SK-N-SH treated with all-trans-retinoic acid at 6 μM for 48 hours (cell line): ENCODE data around the gene CTSD.

ENCODE experiments used
- ATAC-seq: fragments of 200-7000 bp; cut with Tn5 transposase; 3 replicates; pipeline ENCODE4 v1.9.1; 2020; ENCODE audit warnings: mild to moderate bottlenecking, moderate library complexity
- BACH2 ChIP-seq: fragments of 250-450 bp; sonication (Bioruptor Pico); IDR thresholded peaks from 2 replicates; pipeline ENCODE4 v1.9.0; 2021; ENCODE audit warnings: mild to moderate bottlenecking, borderline replicate concordance
- CREB5 ChIP-seq: fragments of 250-450 bp; sonication (Bioruptor Pico); IDR thresholded peaks from 2 replicates; pipeline ENCODE4 v1.5.1; 2020; ENCODE audit warnings: low read depth, mild to moderate bottlenecking, moderate library complexity
- CSDC2 ChIP-seq: fragments of 250-450 bp; sonication (Bioruptor Pico); IDR thresholded peaks from 2 replicates; pipeline ENCODE4 v1.5.0; 2020; ENCODE audit warnings: mild to moderate bottlenecking, moderate library complexity
- ESRRG ChIP-seq: fragments of 250-450 bp; sonication (Bioruptor Pico); IDR thresholded peaks from 2 replicates; pipeline ENCODE4 v1.6.1; 2021; ENCODE audit warnings: mild to moderate bottlenecking
- GLIS3 ChIP-seq: fragments of 250-450 bp; sonication (Bioruptor Pico); IDR thresholded peaks from 2 replicates; pipeline ENCODE4 v1.5.0; 2020; ENCODE audit warnings: mild to moderate bottlenecking, moderate library complexity
- ISL1 ChIP-seq: fragments of 250-450 bp; sonication (Bioruptor Pico); IDR thresholded peaks from 2 replicates; pipeline ENCODE4 v2.1.2; 2022; ENCODE audit warnings: mild to moderate bottlenecking, moderate library complexity
- OSR1 ChIP-seq: fragments of 250-450 bp; sonication (Bioruptor Pico); IDR thresholded peaks from 2 replicates; pipeline ENCODE4 v1.8.0; 2022; ENCODE audit warnings: moderate library complexity, mild to moderate bottlenecking, inconsistent platforms
- POU6F1 ChIP-seq: fragments of 250-450 bp; sonication (Bioruptor Pico); IDR thresholded peaks from 2 replicates; pipeline ENCODE4 v1.8.0; 2021; ENCODE audit warnings: low read depth, mild to moderate bottlenecking, moderate library complexity, borderline replicate concordance
- PPARA ChIP-seq: fragments of 250-450 bp; sonication (Bioruptor Pico); IDR thresholded peaks from 2 replicates; pipeline ENCODE4 v1.5.0; 2020; ENCODE audit warnings: mild to moderate bottlenecking, borderline replicate concordance
- TOX ChIP-seq: fragments of 250-450 bp; sonication (Bioruptor Pico); IDR thresholded peaks from 2 replicates; pipeline ENCODE4 v1.8.0; 2021; ENCODE audit warnings: mild to moderate bottlenecking, moderate library complexity, borderline replicate concordance
- TSHZ2 ChIP-seq: fragments of 250-450 bp; sonication (Bioruptor Pico); IDR thresholded peaks from 2 replicates; pipeline ENCODE4 v1.5.0; 2020; ENCODE audit warnings: mild to moderate bottlenecking, moderate library complexity
- ZFP30 ChIP-seq: fragments of 450-650 bp; formaldehyde crosslinking; IDR thresholded peaks from 2 replicates; pipeline ENCODE4 v1.5.0; 2022; ENCODE audit warnings: mild to moderate bottlenecking, moderate library complexity
- ZNF565 ChIP-seq: fragments of 450-650 bp; formaldehyde crosslinking; conservative IDR thresholded peaks from 2 replicates; pipeline ENCODE4 v1.5.0; 2020; ENCODE audit warnings: low read depth, mild to moderate bottlenecking, moderate library complexity
- ZNF70 ChIP-seq: fragments of 450-650 bp; formaldehyde crosslinking; IDR thresholded peaks from 2 replicates; pipeline ENCODE4 v1.5.0; 2020; ENCODE audit warnings: mild to moderate bottlenecking, moderate library complexity
- ZNF8 ChIP-seq: fragments of 450-650 bp; formaldehyde crosslinking; IDR thresholded peaks from 2 replicates; pipeline ENCODE4 v1.5.0; 2020; ENCODE audit warnings: mild to moderate bottlenecking, moderate library complexity
- TF ChIP-seq, protein P1 (sequence below): fragments of 250-450 bp; sonication (Bioruptor Pico); IDR thresholded peaks from 2 replicates; pipeline ENCODE4 v1.5.1; 2021; ENCODE audit warnings: mild to moderate bottlenecking, moderate library complexity

CTSD gene

DNA sequence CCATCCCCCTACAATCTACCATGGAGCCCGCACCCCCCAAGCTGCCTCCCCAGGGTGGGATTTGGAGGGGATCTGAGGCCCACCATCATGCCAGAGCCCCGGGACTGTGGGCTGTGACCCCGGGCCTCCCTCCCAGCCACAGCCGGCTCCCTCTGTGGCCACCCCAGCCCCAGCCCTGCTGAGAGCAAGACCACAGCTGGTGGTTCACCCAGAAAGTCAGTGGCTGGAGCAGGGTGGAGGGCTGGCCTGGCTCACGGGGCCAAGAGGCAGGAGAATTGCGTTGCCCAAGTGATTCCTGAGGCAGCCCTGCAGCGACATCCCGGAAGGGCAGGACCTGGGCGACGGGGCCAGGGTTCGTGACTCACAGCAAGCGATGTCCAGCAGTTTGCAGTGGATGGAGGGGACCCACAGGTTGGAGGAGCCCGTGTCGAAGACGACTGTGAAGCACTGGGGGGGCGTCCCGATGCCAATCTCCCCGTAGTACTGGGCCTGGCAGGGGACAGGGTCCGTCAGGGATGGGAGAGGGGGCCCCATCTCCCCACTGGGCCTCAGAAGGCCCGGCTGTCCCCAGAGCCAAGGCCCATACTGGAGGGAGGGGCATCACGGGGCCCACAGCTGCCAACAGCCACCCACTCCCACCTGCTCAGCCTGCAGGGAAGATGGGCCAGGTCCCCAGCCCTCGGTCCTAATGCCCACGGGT, 4.4 kb downstream of the CTSD start:
- ATAC-seq: no peak
- TF ChIP-seq PPARA (CRISPR knock-in tag) (no peak), POU6F1 (CRISPR knock-in tag) (no peak)
- TF ChIP-seq, all 23 proteins: peak for 0

GRCh38 chr11:1758611-1759150, 5.0 kb downstream of the CTSD start:
- ATAC-seq: no peak

DNA sequence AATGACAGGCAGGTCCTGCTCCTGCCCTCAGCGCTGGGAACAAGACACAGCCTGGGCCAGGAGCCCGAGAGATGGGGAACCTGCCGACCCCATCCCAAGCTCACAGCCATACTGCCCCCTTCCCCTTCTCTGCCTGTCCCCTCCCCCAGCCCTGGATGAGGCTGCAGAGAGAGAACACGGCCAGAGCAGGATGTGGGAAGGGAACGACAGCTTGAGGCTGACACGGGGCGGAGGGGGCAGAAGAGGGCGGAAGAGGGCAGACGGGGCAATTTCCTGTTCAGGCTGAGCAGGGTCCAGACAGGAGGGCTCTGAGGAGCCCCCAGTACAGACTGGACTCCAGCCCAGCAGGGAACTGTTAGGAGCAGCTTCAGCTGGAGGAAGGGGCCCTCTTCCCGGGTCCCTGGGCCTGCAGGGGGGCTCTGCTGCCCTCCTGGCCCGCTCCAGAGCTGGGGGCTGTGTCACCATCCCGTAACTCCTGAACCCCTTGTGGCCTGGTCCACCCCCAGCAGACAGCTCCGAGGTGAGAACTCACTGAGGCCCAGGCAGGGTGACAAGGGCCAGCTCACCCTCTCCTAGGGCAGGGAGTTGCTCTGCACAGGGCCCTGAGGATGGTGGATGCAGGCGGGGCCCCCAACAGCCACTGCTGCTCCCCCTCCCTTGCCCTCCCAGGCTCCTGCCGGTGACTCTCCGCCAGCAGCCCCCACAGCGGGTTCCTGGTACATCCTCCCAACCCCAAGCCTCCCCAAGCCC, 5.7 kb downstream of the CTSD start:
- ATAC-seq: no peak
- TF ChIP-seq ISL1 (CRISPR knock-in tag): no peak
- no peak for TF ChIP-seq TSHZ2 (CRISPR knock-in tag)
- TF ChIP-seq ZFP30 (CRISPR knock-in tag): no peak
- no peak for TF ChIP-seq CREB5 (CRISPR knock-in tag)
- TF ChIP-seq ZNF8: no peak
- TF ChIP-seq POU6F1 (CRISPR knock-in tag): no peak
- TF ChIP-seq PPARA (CRISPR knock-in tag): no peak
- TF ChIP-seq GLIS3 (CRISPR knock-in tag): no peak
- TF ChIP-seq ZNF70 (CRISPR knock-in tag): no peak
- no peak for TF ChIP-seq CSDC2

More at GRCh38 chr11:1758611-1759150, 5.0 kb downstream of the CTSD start:
- TF ChIP-seq ISL1 (CRISPR knock-in tag) (no peak), CREB5 (CRISPR knock-in tag) (no peak), OSR1 (CRISPR knock-in tag) (no peak), ZNF565 (CRISPR knock-in tag) (no peak), CSDC2 (no peak), ZFP30 (CRISPR knock-in tag) (no peak), BACH2 (CRISPR knock-in tag) (no peak), ESRRG (no peak), TSHZ2 (CRISPR knock-in tag) (no peak), PPARA (CRISPR knock-in tag) (no peak), ZNF70 (CRISPR knock-in tag) (no peak), TOX (no peak)
- TF ChIP-seq, protein P1, sequence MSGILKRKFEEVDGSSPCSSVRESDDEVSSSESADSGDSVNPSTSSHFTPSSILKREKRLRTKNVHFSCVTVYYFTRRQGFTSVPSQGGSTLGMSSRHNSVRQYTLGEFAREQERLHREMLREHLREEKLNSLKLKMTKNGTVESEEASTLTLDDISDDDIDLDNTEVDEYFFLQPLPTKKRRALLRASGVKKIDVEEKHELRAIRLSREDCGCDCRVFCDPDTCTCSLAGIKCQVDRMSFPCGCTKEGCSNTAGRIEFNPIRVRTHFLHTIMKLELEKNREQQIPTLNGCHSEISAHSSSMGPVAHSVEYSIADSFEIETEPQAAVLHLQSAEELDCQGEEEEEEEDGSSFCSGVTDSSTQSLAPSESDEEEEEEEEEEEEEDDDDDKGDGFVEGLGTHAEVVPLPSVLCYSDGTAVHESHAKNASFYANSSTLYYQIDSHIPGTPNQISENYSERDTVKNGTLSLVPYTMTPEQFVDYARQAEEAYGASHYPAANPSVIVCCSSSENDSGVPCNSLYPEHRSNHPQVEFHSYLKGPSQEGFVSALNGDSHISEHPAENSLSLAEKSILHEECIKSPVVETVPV (CRISPR knock-in tag): no peak
